ENCODE measurements around the gene FHIT. TPM values are rescaled to one million over a fixed set of nuclear protein-coding genes. Genes with fewer than 3 reads are reported as not detected.

Gene FHIT
- total and polyA plus RNA-seq, 5 experiments from 2014 or later = 11.7 to 32.3 (median 15.5) TPM

DNA sequence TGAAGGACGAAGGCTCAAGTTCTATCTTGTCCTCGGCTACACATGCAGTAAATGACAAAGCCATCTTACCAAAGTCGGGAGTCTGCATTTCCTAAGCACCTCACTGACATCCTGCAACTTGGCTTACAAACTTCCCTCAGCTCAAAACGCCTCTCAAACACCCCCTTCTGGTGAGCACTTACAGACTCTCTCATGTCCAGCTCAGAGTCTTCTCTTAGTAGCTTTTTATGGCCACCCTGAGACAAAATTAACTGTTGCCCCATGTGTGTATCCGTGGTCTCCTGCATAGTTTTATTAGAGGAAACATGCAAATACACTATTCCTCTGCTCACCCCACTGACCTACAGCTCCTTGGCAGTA, 819.7 kb downstream of the FHIT start:
- DNase-seq (peak in 2 of 10 donors; percentile 4 to 9), ATAC-seq (no peak)
- Mint-ChIP-seq H3K27ac (peak overlapping the region in 3 of 10 donors; percentile 12 to 34 (median 20)), H3K4me1 (peaks cover 8 to 25% (median 20%) of the 10 kb centered on the region in 4 donors), H3K4me3 (peak overlapping the region in 1 of 10 donors; percentile 16), H3K27me3 (no peaks in the 10 kb centered on the region), H3K36me3 (no peaks in the 10 kb centered on the region), H3K9me3 (no peaks in the 10 kb centered on the region)
- POLR2A ChIA-PET = no interaction called here

DNA sequence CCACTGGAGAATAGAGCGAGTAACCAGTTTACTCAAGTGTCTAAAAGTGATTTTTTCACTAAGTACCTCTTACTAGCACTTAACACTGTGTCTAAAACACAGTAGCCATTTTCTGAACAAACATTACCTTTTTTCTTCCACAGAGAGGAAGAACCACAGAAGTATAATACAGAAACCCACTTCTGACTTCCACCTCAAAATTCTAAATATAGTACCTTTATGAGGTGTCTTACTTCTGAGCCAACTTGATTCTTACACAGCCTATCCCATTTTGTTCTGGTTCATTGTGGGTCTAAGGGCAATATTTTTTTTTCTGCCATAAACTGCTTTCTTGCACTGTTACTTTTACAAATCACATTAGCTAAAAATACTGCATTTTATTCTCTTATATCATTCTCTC, 821.0 kb downstream of the FHIT start:
- Mint-ChIP-seq H3K27me3 (no peaks in the 10 kb centered on the region), H3K9me3 (no peaks in the 10 kb centered on the region), H3K36me3 (no peaks in the 10 kb centered on the region), H3K4me3 (peak overlapping the region in 3 of 10 donors; percentile 1 to 42 (median 1)), H3K27ac (peak overlapping the region in 5 of 10 donors; percentile 5 to 46 (median 36)), H3K4me1 (peaks cover 8 to 25% (median 20%) of the 10 kb centered on the region in 4 donors)
- DNase-seq (peak in 2 of 10 donors; percentile 8 to 19), ATAC-seq (peak in 1 of 2 donors; percentile 50)
- POLR2A ChIA-PET = no interaction called here

DNA sequence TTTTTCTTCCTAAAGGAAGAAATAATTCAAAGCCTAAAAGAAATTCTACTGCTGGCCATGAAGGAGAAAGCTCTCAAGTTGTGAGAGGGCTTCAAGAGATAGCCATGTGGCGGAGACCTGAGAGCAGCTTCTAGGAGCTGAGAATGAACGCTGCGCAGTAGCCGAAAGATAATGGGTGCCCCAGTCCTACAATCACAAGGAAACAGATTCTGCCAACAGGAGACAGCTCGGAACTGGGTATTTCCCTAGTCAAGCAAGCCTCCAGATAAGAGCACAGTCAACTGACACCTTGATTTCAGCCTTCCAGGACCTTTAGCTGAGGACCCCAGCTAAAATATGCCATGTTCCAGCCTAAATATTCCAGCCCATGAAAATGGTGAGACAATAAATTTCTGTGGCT, 824.1 kb downstream of the FHIT start:
- Mint-ChIP-seq H3K27ac (no peak overlapping the region), H3K36me3 (no peaks in the 10 kb centered on the region), H3K4me1 (peaks cover 10 to 25% (median 20%) of the 10 kb centered on the region in 4 donors), H3K9me3 (no peaks in the 10 kb centered on the region), H3K27me3 (no peaks in the 10 kb centered on the region), H3K4me3 (no peak overlapping the region)
- DNase-seq (no peak), ATAC-seq (no peak)
- POLR2A ChIA-PET = no interaction called here

DNA sequence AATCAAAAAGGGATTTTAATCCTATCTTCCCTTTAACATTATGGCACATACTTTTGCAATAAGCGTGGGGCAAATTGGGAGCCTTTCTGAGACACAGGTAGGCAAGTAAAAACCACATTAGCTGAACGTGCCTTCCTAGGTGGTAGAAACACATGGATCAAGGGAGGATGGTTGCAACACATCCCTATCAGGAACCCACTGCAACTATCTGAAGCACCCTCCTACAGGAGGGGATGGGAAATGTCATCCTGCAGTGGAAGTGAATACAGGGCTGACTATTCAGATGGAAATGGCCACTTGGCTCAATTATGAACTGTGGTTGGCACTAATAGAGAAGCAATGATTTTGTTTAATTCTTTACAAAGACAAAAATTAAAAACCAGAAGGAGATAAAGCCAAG, 826.3 kb downstream of the FHIT start:
- Mint-ChIP-seq H3K4me3 (no peak overlapping the region), H3K36me3 (no peaks in the 10 kb centered on the region), H3K27ac (no peak overlapping the region), H3K9me3 (no peaks in the 10 kb centered on the region), H3K27me3 (no peaks in the 10 kb centered on the region), H3K4me1 (peaks cover 5 to 8% (median 8%) of the 10 kb centered on the region in 4 donors)
- POLR2A ChIA-PET = no interaction called here
- no peak for ATAC-seq
- no peak for DNase-seq

- no peak overlapping the region for H3K27ac Mint-ChIP-seq
- no peak overlapping the region for H3K4me3 Mint-ChIP-seq
- H3K36me3 Mint-ChIP-seq = no peaks in the 10 kb centered on the region
- H3K9me3 Mint-ChIP-seq = no peaks in the 10 kb centered on the region
- POLR2A ChIA-PET = no interaction called here
- ATAC-seq (no peak), DNase-seq (no peak)
- no peaks in the 10 kb centered on the region for H3K27me3 Mint-ChIP-seq
- peaks cover 0 to 2% (median under 1%) of the 10 kb centered on the region in 4 donors for H3K4me1 Mint-ChIP-seq
Measured at GRCh38 chr3:60424034-60424433, 827.2 kb downstream of the FHIT start.

DNA sequence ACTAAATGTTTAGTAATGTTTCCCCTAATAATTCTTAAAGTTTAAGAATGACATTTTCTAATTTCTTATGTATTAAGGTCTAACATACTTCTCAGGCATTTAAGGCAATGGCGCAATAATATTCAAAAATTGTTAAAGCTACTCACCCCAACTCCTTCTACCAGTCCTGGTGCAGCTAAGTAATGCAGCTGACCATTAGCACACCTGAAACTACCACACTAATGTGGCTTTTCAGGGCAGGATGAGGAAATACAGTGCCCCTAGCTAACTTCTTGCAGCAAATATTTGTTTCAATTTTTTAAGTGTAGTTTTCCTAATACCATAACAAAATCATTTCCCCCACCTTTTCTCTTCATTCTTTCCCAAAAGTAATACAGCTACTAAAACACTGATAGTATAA, 827.7 kb downstream of the FHIT start:
- Mint-ChIP-seq H3K27ac (no peak overlapping the region), H3K36me3 (no peaks in the 10 kb centered on the region), H3K4me1 (peaks cover 0 to 2% (median 0%) of the 10 kb centered on the region in 4 donors), H3K9me3 (no peaks in the 10 kb centered on the region), H3K4me3 (no peak overlapping the region), H3K27me3 (no peaks in the 10 kb centered on the region)
- ATAC-seq (no peak), DNase-seq (no peak)
- POLR2A ChIA-PET = no interaction called here

DNA sequence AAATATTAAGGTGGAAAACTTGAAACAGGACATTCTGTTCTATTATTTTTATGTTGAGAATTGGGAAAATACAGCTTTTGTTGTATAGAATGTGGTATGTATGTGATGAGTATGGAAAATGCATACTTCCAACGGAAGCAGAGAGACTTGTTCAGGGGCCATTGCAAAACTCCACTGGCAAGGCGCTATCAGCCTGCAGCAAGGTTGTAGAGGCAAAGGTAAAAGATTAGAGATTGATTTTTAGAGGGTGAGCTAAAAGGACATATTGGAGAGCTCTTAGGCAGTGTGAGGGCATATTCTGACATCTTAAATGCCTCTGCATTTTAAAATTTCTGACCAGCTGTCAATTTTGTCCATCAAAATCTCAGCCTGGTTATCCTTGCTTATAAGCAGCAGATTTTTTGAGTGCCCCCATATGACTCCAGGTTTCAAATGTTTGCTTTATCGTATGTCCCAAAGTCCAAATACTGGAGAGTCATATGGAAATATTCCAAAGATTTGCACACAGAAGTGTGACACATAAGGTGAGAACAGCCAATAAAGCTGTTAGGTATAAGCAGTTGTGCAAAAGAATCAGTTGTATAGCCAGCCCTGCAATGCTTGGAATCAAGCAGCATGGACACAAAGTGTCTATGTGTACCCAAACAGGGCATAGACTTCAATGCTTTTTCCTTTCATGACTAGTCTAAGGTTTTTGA, 829.4 kb downstream of the FHIT start:
- Mint-ChIP-seq H3K27ac (no peak overlapping the region), H3K4me1 (peaks cover 0 to 2% (median 0%) of the 10 kb centered on the region in 4 donors)
- ATAC-seq = no peak

DNA sequence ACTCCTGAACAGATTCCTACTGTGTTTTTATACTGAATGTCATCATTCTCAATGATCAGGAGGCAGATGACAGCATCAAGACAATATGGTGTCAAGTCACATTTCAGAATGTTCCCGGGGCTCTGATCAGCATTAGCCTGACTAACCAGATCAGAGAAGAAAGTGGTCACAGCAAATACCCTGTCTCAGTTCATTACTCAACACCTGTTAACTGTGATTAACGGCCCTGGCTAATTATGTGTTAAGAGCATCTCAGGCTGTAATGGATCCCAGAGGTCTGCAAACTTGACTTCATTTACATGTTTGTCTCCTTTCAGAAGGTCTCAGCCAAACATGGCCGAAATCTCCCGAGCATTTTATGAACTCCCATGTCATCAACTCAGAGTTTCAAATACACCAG, 833.7 kb downstream of the FHIT start:
- Mint-ChIP-seq H3K9me3 (peaks cover 0 to 9% (median 6%) of the 10 kb centered on the region in 9 donors), H3K4me1 (no peaks in the 10 kb centered on the region), H3K27me3 (peaks cover 0 to 3% (median 0%) of the 10 kb centered on the region in 5 donors), H3K4me3 (no peak overlapping the region), H3K36me3 (peaks cover 0 to 7% (median 0%) of the 10 kb centered on the region in 3 donors), H3K27ac (no peak overlapping the region)
- POLR2A ChIA-PET = no interaction called here
- no peak for ATAC-seq
- DNase-seq = no peak

More for the DNA sequence above, 829.4 kb downstream of the FHIT start:
- no peaks in the 10 kb centered on the region for H3K36me3 Mint-ChIP-seq
- POLR2A ChIA-PET = no interaction called here
- no peak overlapping the region for H3K4me3 Mint-ChIP-seq
- H3K9me3 Mint-ChIP-seq = no peaks in the 10 kb centered on the region
- DNase-seq = no peak
- H3K27me3 Mint-ChIP-seq = no peaks in the 10 kb centered on the region

- POLR2A ChIA-PET = no interaction called here
- Mint-ChIP-seq H3K4me1 (no peaks in the 10 kb centered on the region), H3K9me3 (peaks cover 0 to 13% (median 7%) of the 10 kb centered on the region in 9 donors), H3K4me3 (no peak overlapping the region), H3K27me3 (peaks cover 0 to 3% (median 0%) of the 10 kb centered on the region in 5 donors), H3K36me3 (peaks cover 0 to 11% (median 0%) of the 10 kb centered on the region in 3 donors), H3K27ac (no peak overlapping the region)
- ATAC-seq (no peak), DNase-seq (no peak)
Measured at GRCh38 chr3:60414011-60414410, 837.2 kb downstream of the FHIT start.

DNA sequence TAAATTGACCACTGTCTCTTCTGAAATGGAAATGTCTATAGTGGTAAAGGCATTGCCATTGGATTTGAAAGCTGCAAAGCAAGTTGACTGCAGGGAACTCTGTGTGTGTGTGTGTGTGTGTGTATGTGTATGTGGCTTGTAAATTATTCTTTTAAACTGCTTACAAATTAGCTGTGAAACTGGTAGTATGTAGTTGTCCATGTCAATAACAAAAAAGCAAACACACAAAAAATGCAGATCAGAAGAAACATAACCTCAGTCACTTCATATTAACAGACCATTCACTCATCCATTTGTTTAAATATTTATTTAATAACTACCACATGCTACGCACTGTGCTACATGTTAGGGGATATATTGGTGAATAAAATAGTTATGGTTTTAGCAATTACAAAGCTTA, 837.7 kb downstream of the FHIT start:
- Mint-ChIP-seq H3K36me3 (peaks cover 0 to 11% (median 0%) of the 10 kb centered on the region in 3 donors), H3K4me3 (no peak overlapping the region), H3K27me3 (peaks cover 0 to 3% (median 0%) of the 10 kb centered on the region in 5 donors), H3K9me3 (peaks cover 0 to 13% (median 7%) of the 10 kb centered on the region in 9 donors), H3K27ac (no peak overlapping the region), H3K4me1 (no peaks in the 10 kb centered on the region)
- DNase-seq (no peak), ATAC-seq (no peak)
- POLR2A ChIA-PET = no interaction called here

- no peak for DNase-seq
- ATAC-seq = no peak
- peaks cover 0 to 3% (median 2%) of the 10 kb centered on the region in 3 donors for H3K36me3 Mint-ChIP-seq
- H3K27ac Mint-ChIP-seq = no peak overlapping the region
- peaks cover 0 to 5% (median 0%) of the 10 kb centered on the region in 4 donors for H3K4me1 Mint-ChIP-seq
- H3K9me3 Mint-ChIP-seq = peaks cover 0 to 4% (median 0%) of the 10 kb centered on the region in 9 donors
- H3K27me3 Mint-ChIP-seq = no peaks in the 10 kb centered on the region
- POLR2A ChIA-PET = no interaction called here
- H3K4me3 Mint-ChIP-seq = no peak overlapping the region
Measured at GRCh38 chr3:60403866-60404265, 847.4 kb downstream of the FHIT start.

DNA sequence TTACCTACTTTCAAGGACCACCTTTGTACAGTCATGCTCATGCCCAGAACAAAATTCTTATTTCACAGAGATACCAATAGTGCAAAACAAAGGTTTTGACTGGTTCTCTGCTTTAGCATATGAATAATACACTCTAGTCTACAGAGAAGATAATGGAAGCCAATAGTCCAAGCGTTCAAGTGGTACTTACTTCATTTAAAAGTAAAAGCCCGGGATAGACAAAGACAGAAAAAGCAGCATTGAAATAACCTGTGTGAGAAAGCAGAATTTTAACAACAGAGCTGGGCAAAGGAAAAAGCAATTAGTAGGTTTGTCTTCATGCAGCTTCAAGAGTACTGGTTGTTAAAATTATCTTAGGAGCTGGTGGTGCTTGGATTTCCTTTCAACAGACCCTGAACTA, 848.3 kb downstream of the FHIT start:
- peaks cover 0 to 3% (median 3%) of the 10 kb centered on the region in 3 donors for H3K36me3 Mint-ChIP-seq
- H3K4me3 Mint-ChIP-seq = no peak overlapping the region
- H3K9me3 Mint-ChIP-seq = peaks cover 0 to 4% (median 0%) of the 10 kb centered on the region in 9 donors
- POLR2A ChIA-PET = no interaction called here
- H3K27me3 Mint-ChIP-seq = no peaks in the 10 kb centered on the region
- H3K4me1 Mint-ChIP-seq = peaks cover 0 to 5% (median 0%) of the 10 kb centered on the region in 4 donors
- no peak for ATAC-seq
- no peak for DNase-seq
- H3K27ac Mint-ChIP-seq = no peak overlapping the region

GRCh38 chr3:60399861-60400845, 851.1 kb downstream of the FHIT start:
- DNase-seq (no peak), ATAC-seq (no peak)
- Mint-ChIP-seq H3K4me1 (peaks cover 0 to 5% (median 0%) of the 10 kb centered on the region in 4 donors), H3K27ac (peak overlapping the region in 1 of 10 donors; percentile 38), H3K36me3 (peaks cover 0 to 5% (median 1%) of the 10 kb centered on the region in 3 donors), H3K27me3 (no peaks in the 10 kb centered on the region), H3K9me3 (peaks cover 0 to 6% (median 0%) of the 10 kb centered on the region in 9 donors), H3K4me3 (no peak overlapping the region)
- POLR2A ChIA-PET = no interaction called here

Measured in naive thymus-derived CD8-positive, alpha-beta T cell (primary cell).